ENCODE results near the gene LSP1.
A peak's percentile ranks its signal among the peaks of the same experiment; 100 is the strongest.

LSP1 gene

DNA sequence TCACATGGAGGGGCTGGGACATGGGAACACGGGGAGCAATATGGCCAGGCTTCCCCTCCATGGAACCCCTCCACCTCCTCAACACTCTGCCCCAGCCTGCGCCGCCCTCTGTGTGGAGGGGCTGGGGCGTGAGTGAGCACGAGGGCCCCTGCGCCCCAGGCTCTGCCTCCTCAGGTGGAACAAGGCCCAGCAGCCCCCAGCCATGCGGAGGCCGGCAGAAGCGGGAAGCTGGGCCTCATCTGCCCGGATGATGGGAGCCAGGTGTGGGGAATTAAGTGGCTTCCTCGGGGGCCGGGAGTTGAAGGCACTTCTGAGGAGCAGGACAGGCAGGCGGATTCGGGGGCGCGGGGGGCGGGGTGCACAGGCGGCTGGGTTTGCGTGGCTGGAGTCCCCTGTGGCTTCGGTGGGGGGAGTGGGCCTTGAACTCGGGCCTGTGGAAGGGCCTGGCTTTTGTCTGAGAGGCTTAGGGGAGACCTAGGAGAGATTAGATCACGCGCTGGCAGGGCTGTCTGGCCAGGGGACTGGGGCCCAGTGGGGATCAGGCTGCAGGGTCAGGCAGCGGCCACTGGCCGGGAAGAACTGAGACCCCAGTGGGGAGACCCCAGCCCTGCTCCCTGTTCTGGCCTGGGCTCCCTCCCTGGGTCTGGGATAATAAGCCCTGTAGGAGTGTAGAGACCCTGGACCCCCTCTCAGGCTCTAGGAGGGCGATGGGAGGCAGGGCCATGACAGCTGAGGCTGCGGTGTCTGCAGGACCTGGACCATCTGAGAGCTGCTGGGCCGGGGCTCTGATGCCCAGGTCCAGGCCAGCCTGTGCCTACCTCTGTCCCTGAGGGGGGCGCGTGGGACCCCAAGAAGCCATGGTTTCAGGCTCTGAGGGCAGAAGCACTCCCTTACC is 25.5 kb downstream of the LSP1 start:
- peak overlapping the region; percentile 67 to 68 for H3K27ac ChIP-seq (ENCODE audit: low read depth in 2 of 2, low read length in 2 of 2)
- no peak overlapping the region for H3K9ac ChIP-seq (ENCODE audit: low read depth in 1 of 2, low read length in 2 of 2)
- H3K36me3 ChIP-seq (ENCODE audit: control insufficient read depth in 2 of 2, insufficient read depth in 2 of 2, low read length in 2 of 2): peaks cover 0 to 3% of the 10 kb centered on the region in 2 donors
- H3K4me3 ChIP-seq (ENCODE audit: low read length in 2 of 2): no peak overlapping the region
- H3K9me3 ChIP-seq (ENCODE audit: control insufficient read depth in 2 of 2, low read length in 2 of 2): no peaks in the 10 kb centered on the region
- peaks cover 6 to 10% of the 10 kb centered on the region in 2 donors for H3K4me1 ChIP-seq (ENCODE audit: control insufficient read depth in 2 of 2, insufficient read depth in 2 of 2, low read length in 2 of 2)
- H3K27me3 ChIP-seq (ENCODE audit: control insufficient read depth in 2 of 2, insufficient read depth in 2 of 2, low read length in 2 of 2): no peaks in the 10 kb centered on the region

- H3K27me3 ChIP-seq (ENCODE audit: control insufficient read depth in 2 of 2, insufficient read depth in 2 of 2, low read length in 2 of 2): no peaks in the 10 kb centered on the region
- H3K4me1 ChIP-seq (ENCODE audit: control insufficient read depth in 2 of 2, insufficient read depth in 2 of 2, low read length in 2 of 2): peaks cover 6 to 10% of the 10 kb centered on the region in 2 donors
- H3K4me3 ChIP-seq (ENCODE audit: low read length in 2 of 2): no peak overlapping the region
- no peak overlapping the region for H3K9ac ChIP-seq (ENCODE audit: low read depth in 1 of 2, low read length in 2 of 2)
- H3K9me3 ChIP-seq (ENCODE audit: control insufficient read depth in 2 of 2, low read length in 2 of 2): no peaks in the 10 kb centered on the region
- peak overlapping the region in 1 of 2 donors; percentile 67 for H3K27ac ChIP-seq (ENCODE audit: low read depth in 2 of 2, low read length in 2 of 2)
- peaks cover 0 to 9% of the 10 kb centered on the region in 2 donors for H3K36me3 ChIP-seq (ENCODE audit: control insufficient read depth in 2 of 2, insufficient read depth in 2 of 2, low read length in 2 of 2)
These were observed 26.6 kb downstream of the LSP1 start for GRCh38 chr11:1879342-1879940.

- Histone ChIP-seq H3K9me3 (ENCODE audit: control insufficient read depth in 2 of 2, low read length in 2 of 2) (no peaks in the 10 kb centered on the region), H3K36me3 (ENCODE audit: control insufficient read depth in 2 of 2, insufficient read depth in 2 of 2, low read length in 2 of 2) (peaks cover 0 to 16% of the 10 kb centered on the region in 2 donors), H3K4me1 (ENCODE audit: control insufficient read depth in 2 of 2, insufficient read depth in 2 of 2, low read length in 2 of 2) (peaks cover 6 to 10% of the 10 kb centered on the region in 2 donors), H3K4me3 (ENCODE audit: low read length in 2 of 2) (no peak overlapping the region), H3K27ac (ENCODE audit: low read depth in 2 of 2, low read length in 2 of 2) (peak overlapping the region; percentile 66 to 67), H3K27me3 (ENCODE audit: control insufficient read depth in 2 of 2, insufficient read depth in 2 of 2, low read length in 2 of 2) (no peaks in the 10 kb centered on the region), H3K9ac (ENCODE audit: low read depth in 1 of 2, low read length in 2 of 2) (no peak overlapping the region)
These were observed 27.2 kb downstream of the LSP1 start for GRCh38 chr11:1879941-1880720.

- Histone ChIP-seq H3K4me1 (ENCODE audit: control insufficient read depth in 2 of 2, insufficient read depth in 2 of 2, low read length in 2 of 2) (peaks cover 6 to 10% of the 10 kb centered on the region in 2 donors), H3K9me3 (ENCODE audit: control insufficient read depth in 2 of 2, low read length in 2 of 2) (no peaks in the 10 kb centered on the region), H3K27me3 (ENCODE audit: control insufficient read depth in 2 of 2, insufficient read depth in 2 of 2, low read length in 2 of 2) (no peaks in the 10 kb centered on the region), H3K4me3 (ENCODE audit: low read length in 2 of 2) (no peak overlapping the region), H3K9ac (ENCODE audit: low read depth in 1 of 2, low read length in 2 of 2) (peak overlapping the region in 1 of 2 donors; percentile 17), H3K36me3 (ENCODE audit: control insufficient read depth in 2 of 2, insufficient read depth in 2 of 2, low read length in 2 of 2) (peaks cover 6 to 23% of the 10 kb centered on the region in 2 donors), H3K27ac (ENCODE audit: low read depth in 2 of 2, low read length in 2 of 2) (peak overlapping the region; percentile 51 to 67)
These were observed 28.0 kb downstream of the LSP1 start for GRCh38 chr11:1880746-1881441.

GRCh38 chr11:1881442-1882264 is 28.8 kb downstream of the LSP1 start:
- Histone ChIP-seq H3K4me1 (ENCODE audit: control insufficient read depth in 2 of 2, insufficient read depth in 2 of 2, low read length in 2 of 2) (peaks cover 6 to 10% of the 10 kb centered on the region in 2 donors), H3K27me3 (ENCODE audit: control insufficient read depth in 2 of 2, insufficient read depth in 2 of 2, low read length in 2 of 2) (no peaks in the 10 kb centered on the region), H3K4me3 (ENCODE audit: low read length in 2 of 2) (no peak overlapping the region), H3K9me3 (ENCODE audit: control insufficient read depth in 2 of 2, low read length in 2 of 2) (no peaks in the 10 kb centered on the region), H3K27ac (ENCODE audit: low read depth in 2 of 2, low read length in 2 of 2) (peak overlapping the region; percentile 51 to 67), H3K36me3 (ENCODE audit: control insufficient read depth in 2 of 2, insufficient read depth in 2 of 2, low read length in 2 of 2) (peaks cover 8 to 27% of the 10 kb centered on the region in 2 donors), H3K9ac (ENCODE audit: low read depth in 1 of 2, low read length in 2 of 2) (no peak overlapping the region)

GRCh38 chr11:1882265-1883238 is 29.7 kb downstream of the LSP1 start:
- H3K9me3 ChIP-seq (ENCODE audit: control insufficient read depth in 2 of 2, low read length in 2 of 2): no peaks in the 10 kb centered on the region
- H3K9ac ChIP-seq (ENCODE audit: low read depth in 1 of 2, low read length in 2 of 2): no peak overlapping the region
- H3K4me1 ChIP-seq (ENCODE audit: control insufficient read depth in 2 of 2, insufficient read depth in 2 of 2, low read length in 2 of 2): peaks cover 4 to 7% of the 10 kb centered on the region in 2 donors
- no peak overlapping the region for H3K4me3 ChIP-seq (ENCODE audit: low read length in 2 of 2)
- H3K27me3 ChIP-seq (ENCODE audit: control insufficient read depth in 2 of 2, insufficient read depth in 2 of 2, low read length in 2 of 2): no peaks in the 10 kb centered on the region
- H3K27ac ChIP-seq (ENCODE audit: low read depth in 2 of 2, low read length in 2 of 2): peak overlapping the region; percentile 28 to 67
- peaks cover 8 to 29% of the 10 kb centered on the region in 2 donors for H3K36me3 ChIP-seq (ENCODE audit: control insufficient read depth in 2 of 2, insufficient read depth in 2 of 2, low read length in 2 of 2)

DNA sequence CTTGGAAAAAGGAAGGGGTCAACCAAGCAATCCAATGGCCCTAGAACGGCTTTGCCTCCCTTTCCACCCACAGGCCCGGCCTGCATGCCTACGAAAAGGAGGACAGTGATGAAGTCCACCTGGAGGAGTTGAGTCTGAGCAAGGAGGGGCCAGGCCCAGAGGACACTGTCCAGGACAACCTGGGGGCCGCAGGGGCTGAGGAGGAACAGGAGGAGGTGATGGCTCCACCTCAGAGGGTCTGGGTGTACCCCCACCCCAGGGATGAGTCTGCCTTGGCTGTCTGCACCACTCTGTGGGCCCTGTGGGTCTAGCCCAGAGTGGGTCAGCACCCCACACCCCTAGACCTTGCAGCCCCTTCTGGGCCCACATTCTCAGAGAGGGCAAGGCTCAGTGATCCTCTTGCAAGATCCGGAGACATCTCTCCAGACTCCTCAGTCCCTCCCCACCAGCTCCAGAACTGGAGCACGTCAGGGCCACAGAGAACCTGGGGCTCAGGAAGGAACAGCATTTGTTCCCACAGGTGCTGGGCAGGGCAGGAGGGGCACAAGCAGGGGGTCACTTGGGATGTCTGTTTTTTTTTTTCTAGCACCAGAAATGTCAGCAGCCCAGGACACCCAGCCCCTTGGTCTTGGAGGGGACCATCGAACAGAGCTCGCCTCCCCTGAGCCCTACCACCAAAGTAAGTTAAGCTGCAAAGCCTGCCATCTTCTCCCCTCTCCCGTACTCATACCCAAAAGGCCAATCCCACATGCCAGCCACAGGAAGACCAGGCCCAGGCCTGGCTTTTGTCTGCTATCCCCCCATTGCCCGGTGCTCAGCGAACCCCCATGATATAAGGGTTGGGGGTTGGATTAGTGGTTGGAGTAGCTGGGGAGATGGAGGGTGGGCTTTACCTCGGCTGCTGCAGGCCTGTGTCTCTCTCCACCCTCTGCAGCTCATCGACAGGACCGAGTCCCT is 30.7 kb downstream of the LSP1 start:
- Histone ChIP-seq H3K9me3 (ENCODE audit: control insufficient read depth in 2 of 2, low read length in 2 of 2) (no peaks in the 10 kb centered on the region), H3K36me3 (ENCODE audit: control insufficient read depth in 2 of 2, insufficient read depth in 2 of 2, low read length in 2 of 2) (peaks cover 8 to 36% of the 10 kb centered on the region in 2 donors), H3K4me1 (ENCODE audit: control insufficient read depth in 2 of 2, insufficient read depth in 2 of 2, low read length in 2 of 2) (peaks cover 0 to 6% of the 10 kb centered on the region in 2 donors), H3K9ac (ENCODE audit: low read depth in 1 of 2, low read length in 2 of 2) (no peak overlapping the region), H3K4me3 (ENCODE audit: low read length in 2 of 2) (no peak overlapping the region), H3K27ac (ENCODE audit: low read depth in 2 of 2, low read length in 2 of 2) (no peak overlapping the region), H3K27me3 (ENCODE audit: control insufficient read depth in 2 of 2, insufficient read depth in 2 of 2, low read length in 2 of 2) (no peaks in the 10 kb centered on the region)

- Histone ChIP-seq H3K4me3 (ENCODE audit: low read length in 2 of 2) (no peak overlapping the region), H3K9me3 (ENCODE audit: control insufficient read depth in 2 of 2, low read length in 2 of 2) (no peaks in the 10 kb centered on the region), H3K27ac (ENCODE audit: low read depth in 2 of 2, low read length in 2 of 2) (no peak overlapping the region), H3K27me3 (ENCODE audit: control insufficient read depth in 2 of 2, insufficient read depth in 2 of 2, low read length in 2 of 2) (no peaks in the 10 kb centered on the region), H3K36me3 (ENCODE audit: control insufficient read depth in 2 of 2, insufficient read depth in 2 of 2, low read length in 2 of 2) (peaks cover 8 to 36% of the 10 kb centered on the region in 2 donors), H3K4me1 (ENCODE audit: control insufficient read depth in 2 of 2, insufficient read depth in 2 of 2, low read length in 2 of 2) (peaks cover 0 to 4% of the 10 kb centered on the region in 2 donors), H3K9ac (ENCODE audit: low read depth in 1 of 2, low read length in 2 of 2) (no peak overlapping the region)
These were observed 31.4 kb downstream of the LSP1 start for GRCh38 chr11:1884303-1884700.

Data from mucosa of rectum (tissue), 2 donors.